HG03175 (cell line): ENCODE data around the gene FRYL.
"Not testable (repeated sequence)": the region's sequence is repeated elsewhere in the genome, so short reads cannot be mapped to it uniquely, and the experiment has no call there.

Source experiments
- ATAC-seq: cut with Tn5 transposase; IDR thresholded peaks from one replicate; pipeline ENCODE4 v1.9.1; 2021; ENCODE audit warnings: mild to moderate bottlenecking, moderate library complexity; ENCODE audit not compliant: unreplicated experiment

Gene FRYL

DNA sequence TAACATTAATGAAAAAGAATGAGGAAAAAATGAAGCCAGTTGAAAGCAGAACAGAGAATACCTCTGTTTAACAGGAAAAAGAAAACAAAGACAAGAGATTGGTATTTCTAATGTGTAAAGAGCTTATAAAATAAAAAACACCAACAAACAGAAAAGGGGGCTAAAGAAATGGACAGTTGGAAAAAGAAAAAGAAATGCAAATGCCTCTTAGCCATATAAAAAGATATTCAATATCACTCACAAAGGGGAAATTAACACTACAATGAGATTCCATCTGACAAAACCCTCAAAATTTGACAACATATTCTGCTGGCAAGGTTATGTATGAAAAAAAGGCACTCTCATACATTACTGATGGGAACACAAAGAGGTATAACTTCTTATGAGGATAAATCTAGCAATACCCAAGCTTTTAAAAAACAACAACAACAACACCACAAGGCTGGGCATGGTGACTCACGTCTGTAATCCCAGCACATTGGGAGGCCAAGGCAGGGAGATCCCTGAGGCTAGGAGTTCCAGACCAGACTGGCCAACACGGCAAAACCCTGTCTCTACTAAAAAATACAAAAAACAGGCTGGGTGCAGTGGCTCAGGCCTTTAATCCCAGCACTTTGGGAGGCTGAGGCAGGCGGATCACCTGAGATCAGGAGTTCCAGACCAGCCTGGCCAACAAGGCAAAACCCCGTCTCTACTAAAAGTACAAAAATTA is 75.8 kb downstream of the FRYL start:
- no peak for ATAC-seq

- no peak for ATAC-seq
Observed at GRCh38 chr4:48699475-48699874, 80.6 kb downstream of the FRYL start.

- ATAC-seq = no peak
Observed at GRCh38 chr4:48698029-48698971, 81.8 kb downstream of the FRYL start.

- not testable (repeated sequence) for ATAC-seq
Observed at GRCh38 chr4:48697516-48697915, 82.6 kb downstream of the FRYL start.

DNA sequence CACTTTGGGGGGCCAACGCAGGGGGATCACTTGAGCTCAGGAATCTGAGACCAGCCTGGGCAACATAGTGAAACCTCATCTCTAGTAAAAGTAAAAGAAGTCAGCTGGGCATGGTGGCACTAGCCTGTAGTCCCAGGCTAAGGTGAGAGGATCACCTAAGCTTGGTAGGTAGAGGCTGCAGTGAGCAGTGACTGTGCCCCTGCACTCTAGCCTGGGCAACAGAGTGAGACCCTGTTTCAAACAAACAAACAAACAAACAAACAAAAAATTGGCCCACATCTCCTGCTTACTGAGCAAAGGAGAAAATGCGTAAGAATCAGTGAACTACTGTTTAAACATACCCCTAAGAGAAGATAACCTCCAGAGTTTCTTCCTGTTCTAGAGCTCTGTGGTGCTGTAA is 85.3 kb downstream of the FRYL start:
- ATAC-seq = no peak

GRCh38 chr4:48693856-48694574 is 86.1 kb downstream of the FRYL start:
- no peak for ATAC-seq

GRCh38 chr4:48692897-48693296 is 87.2 kb downstream of the FRYL start:
- no peak for ATAC-seq

DNA sequence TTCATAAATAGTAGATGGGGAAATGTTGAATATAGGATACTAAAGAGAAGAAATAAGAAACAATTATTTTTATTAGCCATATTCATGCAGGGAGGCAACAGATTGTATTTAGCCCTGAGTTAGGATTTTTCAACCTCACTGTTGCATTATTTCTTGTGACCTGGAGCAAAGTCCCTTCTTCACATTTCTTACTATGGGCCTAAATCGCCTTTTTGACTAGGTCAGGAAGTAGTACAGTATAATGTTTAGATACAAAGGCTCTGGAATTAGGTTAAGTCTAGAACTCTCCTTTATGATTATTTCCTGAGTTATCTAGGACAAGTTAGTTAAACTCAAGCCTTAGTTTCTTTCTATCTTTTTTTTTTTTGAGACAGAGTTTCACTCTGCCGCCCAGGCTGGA is 88.0 kb downstream of the FRYL start:
- ATAC-seq = no peak

- no peak for ATAC-seq
Observed at GRCh38 chr4:48688953-48689352, 91.1 kb downstream of the FRYL start.

DNA sequence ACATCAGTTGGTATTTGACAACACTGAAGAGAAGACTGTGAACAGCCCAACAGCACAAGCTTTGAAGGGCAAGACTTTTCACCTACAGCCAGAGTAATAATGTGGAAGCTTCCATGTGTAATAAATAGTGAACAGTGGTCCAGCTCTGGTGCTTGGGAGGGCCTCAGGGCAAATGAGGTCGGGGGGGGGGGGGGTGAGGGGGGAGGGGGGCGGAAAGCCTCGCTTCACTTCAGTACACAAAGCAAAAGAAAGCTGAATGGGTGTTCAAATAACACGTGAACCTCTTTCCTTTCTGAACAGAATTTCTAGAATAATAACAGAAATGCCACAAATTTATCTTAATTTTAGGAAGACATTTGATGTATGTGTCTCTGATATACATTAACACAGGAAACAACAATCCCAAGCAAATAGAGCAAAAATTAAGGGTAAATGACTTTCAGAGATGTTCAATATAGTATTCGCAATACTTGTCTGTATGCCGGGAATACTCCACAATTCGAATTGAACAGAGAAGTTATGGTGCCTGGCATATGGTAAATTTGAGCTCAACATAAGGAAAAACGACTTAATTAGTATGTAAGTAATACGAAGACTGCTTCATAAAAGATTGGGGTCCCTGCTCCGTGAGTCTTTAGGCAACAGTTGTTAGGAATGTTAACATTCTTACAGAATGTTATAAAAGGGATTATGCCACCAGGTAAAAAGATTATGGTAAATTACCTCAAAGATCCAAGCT is 92.6 kb downstream of the FRYL start:
- ATAC-seq = no peak

DNA sequence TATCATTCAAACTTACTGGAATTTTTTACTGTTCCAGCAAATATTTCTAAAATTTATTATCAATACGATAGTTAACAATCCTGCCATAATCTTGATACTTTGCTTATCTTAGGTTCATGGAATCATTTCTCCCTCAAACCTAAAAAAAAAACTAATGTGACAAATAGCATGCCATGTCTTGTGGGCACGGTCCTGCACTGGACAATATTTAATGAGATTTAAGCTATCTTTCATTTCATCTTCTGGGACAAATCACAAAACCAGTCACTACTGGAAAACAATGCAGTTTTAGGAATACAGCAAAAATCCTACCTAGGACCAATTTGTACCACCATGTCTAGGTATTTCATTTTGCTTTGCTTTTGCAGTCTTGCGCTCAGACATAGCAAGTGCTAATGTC is 93.7 kb downstream of the FRYL start:
- no peak for ATAC-seq

- ATAC-seq = peak; percentile 93
Observed at GRCh38 chr4:48683784-48684666, 96.1 kb downstream of the FRYL start.

- not testable (repeated sequence) for ATAC-seq
Observed at GRCh38 chr4:48682870-48683269, 97.2 kb downstream of the FRYL start.

DNA sequence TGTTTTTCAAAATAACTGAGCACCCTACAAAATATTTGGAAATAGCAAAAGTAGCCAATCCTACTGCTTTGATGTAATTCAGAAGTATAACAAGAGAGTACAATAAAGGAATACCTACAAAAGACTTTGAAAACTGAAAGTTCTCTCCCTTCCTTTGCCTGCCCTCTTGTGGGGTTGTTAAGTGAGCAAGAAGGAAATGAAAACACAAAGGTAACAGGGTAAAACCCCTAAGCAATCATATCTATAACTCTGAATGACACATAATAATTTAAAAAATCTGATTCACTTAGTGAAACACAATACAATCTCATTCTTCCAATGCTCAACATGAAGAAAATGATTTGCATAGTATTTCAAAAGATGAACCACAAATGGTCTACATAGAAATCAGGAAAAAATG is 98.2 kb downstream of the FRYL start:
- no peak for ATAC-seq

- no peak for ATAC-seq
Observed at GRCh38 chr4:48680848-48681568, 99.1 kb downstream of the FRYL start.

- no peak for ATAC-seq
Observed at GRCh38 chr4:48673537-48673936, 106.5 kb downstream of the FRYL start.

DNA sequence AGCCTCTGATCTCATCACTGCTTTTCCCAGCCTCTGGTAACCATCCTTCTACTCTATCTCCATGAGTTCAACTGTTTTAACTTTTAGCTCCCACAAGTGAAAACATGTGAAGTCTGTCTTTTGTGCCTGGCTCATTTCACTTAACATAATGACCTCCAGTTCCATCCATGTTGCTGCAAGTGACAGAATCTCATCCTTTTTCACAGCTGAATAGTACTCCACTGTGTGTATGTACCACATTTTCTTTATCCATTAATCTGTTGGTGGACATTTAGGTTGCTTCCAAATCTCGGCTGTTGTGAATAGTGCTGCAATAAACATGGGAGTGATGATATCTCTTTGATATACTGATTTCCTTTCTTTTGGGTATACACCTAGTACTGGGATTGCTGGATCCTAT is 109.5 kb downstream of the FRYL start:
- no peak for ATAC-seq

GRCh38 chr4:48669086-48669485 is 111.0 kb downstream of the FRYL start:
- no peak for ATAC-seq
